Measurements from ENCODE around the gene SLC39A11.

SLC39A11 gene

GRCh38 chr17:73045724-73046123, 46.8 kb downstream of the SLC39A11 start:
- no peak for DNase-seq

- no peak for DNase-seq
Measured at GRCh38 chr17:73043686-73044581, 48.6 kb downstream of the SLC39A11 start.

- DNase-seq = no peak
Measured at GRCh38 chr17:73042809-73043685, 49.4 kb downstream of the SLC39A11 start.

GRCh38 chr17:73042225-73042624, 50.3 kb downstream of the SLC39A11 start:
- DNase-seq = no peak

GRCh38 chr17:73039282-73039681, 53.2 kb downstream of the SLC39A11 start:
- no peak for DNase-seq

GRCh38 chr17:73031472-73031871, 61.0 kb downstream of the SLC39A11 start:
- no peak for DNase-seq

- DNase-seq = no peak
Measured at GRCh38 chr17:73030995-73031394, 61.5 kb downstream of the SLC39A11 start.

- peak in 1 of 56 donors; percentile 12 for DNase-seq
Measured at GRCh38 chr17:73030501-73030921, 62.0 kb downstream of the SLC39A11 start.

- DNase-seq = no peak
Measured at GRCh38 chr17:73029991-73030390, 62.5 kb downstream of the SLC39A11 start.

GRCh38 chr17:73029021-73029420, 63.5 kb downstream of the SLC39A11 start:
- DNase-seq = no peak

GRCh38 chr17:73028299-73028755, 64.2 kb downstream of the SLC39A11 start:
- DNase-seq = no peak

- no peak for DNase-seq
Measured at GRCh38 chr17:73027130-73027741, 65.3 kb downstream of the SLC39A11 start.

GRCh38 chr17:73025041-73025560, 67.4 kb downstream of the SLC39A11 start:
- no peak for DNase-seq

GRCh38 chr17:73023759-73024158, 68.7 kb downstream of the SLC39A11 start:
- no peak for DNase-seq

GRCh38 chr17:73022694-73023093, 69.8 kb downstream of the SLC39A11 start:
- DNase-seq = no peak

GRCh38 chr17:73021771-73022170, 70.7 kb downstream of the SLC39A11 start:
- no peak for DNase-seq

GRCh38 chr17:73020110-73020509, 72.4 kb downstream of the SLC39A11 start:
- no peak for DNase-seq

GRCh38 chr17:73018599-73018998, 73.9 kb downstream of the SLC39A11 start:
- no peak for DNase-seq

GRCh38 chr17:73017658-73018057, 74.8 kb downstream of the SLC39A11 start:
- DNase-seq = no peak

GRCh38 chr17:73015722-73016276, 76.7 kb downstream of the SLC39A11 start:
- no peak for DNase-seq
